Measurements from ENCODE around the gene CRHR1.

- TF ChIP-seq EZH2 (IDR thresholded peaks at IDR 0.05; ENCODE audit: borderline replicate concordance, low read depth, low read length, severe bottlenecking) (no peak), CTCF (IDR thresholded peaks at IDR 0.05; ENCODE audit: borderline replicate concordance, extremely low read depth, low read length, poor library complexity, severe bottlenecking) (no peak)
Observed at GRCh38 chr17:45833920-45834319, 49.8 kb downstream of the CRHR1 start.
